Brain microvascular endothelial cell (primary cell): ENCODE measurements around the gene TMPRSS2.

Experiments used
- DNase-seq: peaks from one replicate; pipeline ENCODE4 v3.0.0-alpha.2; 2020
- H3K27ac ChIP-seq: fragments of 250-450 bp; sonication (Bioruptor Pico); 2 replicates; pipeline ENCODE4 v1.5.1; 2020; ENCODE audit warnings: mild to moderate bottlenecking, moderate library complexity
- H3K27me3 ChIP-seq: fragments of 250-450 bp; sonication (Bioruptor Pico); replicated peaks from 2 replicates; pipeline ENCODE4 v1.5.1; 2020; ENCODE audit warnings: mild to moderate bottlenecking
- H3K36me3 ChIP-seq: fragments of 250-450 bp; sonication (Bioruptor Pico); replicated peaks from 2 replicates; pipeline ENCODE4 v1.5.1; 2020; ENCODE audit warnings: mild to moderate bottlenecking
- H3K4me3 ChIP-seq: 2 replicates; pipeline ENCODE4 v1.5.1; 2011; ENCODE audit warnings: low read depth, mild to moderate bottlenecking, control low read depth, low read length, moderate library complexity
- in situ Hi-C: cut with HindIII; loops from 2 replicates; pipeline ENCODE4 v1.10.0; 2017; ENCODE audit warnings: low sequenced_read_pairs, low pct_ligation_motif_present
- TF ChIP-seq, protein P1 (sequence below): IDR thresholded peaks from 2 replicates; pipeline ENCODE4 v1.5.1; 2011; ENCODE audit warnings: low read depth, mild to moderate bottlenecking, moderate library complexity, low read length, control low read depth, inconsistent platforms; ENCODE audit errors: missing control alignments

Gene TMPRSS2

DNA sequence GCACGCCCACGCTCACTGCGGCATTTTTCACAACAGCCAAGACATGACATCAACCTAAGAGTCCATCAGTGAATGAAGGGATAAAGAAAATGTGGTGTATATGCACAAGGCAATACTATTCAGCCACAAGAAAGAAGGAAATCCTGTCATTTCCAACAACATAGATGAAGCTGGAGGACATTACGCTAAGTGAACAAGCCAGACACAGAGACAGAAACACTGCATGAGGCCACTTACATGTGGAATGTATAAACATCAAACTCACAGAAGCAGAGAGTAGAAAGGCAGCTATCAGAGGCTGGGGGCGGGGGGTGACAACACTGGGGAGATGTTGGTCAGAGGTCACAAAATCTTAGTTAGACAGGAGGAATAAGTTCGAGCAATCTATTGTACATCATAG lies 20.9 kb downstream of the TMPRSS2 start:
- Histone ChIP-seq H3K36me3 (no peaks in the 10 kb centered on the region), H3K27ac (no peak overlapping the region), H3K27me3 (no peaks in the 10 kb centered on the region), H3K4me3 (no peak overlapping the region)
- TF ChIP-seq, protein P1, sequence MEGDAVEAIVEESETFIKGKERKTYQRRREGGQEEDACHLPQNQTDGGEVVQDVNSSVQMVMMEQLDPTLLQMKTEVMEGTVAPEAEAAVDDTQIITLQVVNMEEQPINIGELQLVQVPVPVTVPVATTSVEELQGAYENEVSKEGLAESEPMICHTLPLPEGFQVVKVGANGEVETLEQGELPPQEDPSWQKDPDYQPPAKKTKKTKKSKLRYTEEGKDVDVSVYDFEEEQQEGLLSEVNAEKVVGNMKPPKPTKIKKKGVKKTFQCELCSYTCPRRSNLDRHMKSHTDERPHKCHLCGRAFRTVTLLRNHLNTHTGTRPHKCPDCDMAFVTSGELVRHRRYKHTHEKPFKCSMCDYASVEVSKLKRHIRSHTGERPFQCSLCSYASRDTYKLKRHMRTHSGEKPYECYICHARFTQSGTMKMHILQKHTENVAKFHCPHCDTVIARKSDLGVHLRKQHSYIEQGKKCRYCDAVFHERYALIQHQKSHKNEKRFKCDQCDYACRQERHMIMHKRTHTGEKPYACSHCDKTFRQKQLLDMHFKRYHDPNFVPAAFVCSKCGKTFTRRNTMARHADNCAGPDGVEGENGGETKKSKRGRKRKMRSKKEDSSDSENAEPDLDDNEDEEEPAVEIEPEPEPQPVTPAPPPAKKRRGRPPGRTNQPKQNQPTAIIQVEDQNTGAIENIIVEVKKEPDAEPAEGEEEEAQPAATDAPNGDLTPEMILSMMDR: no peak
- no peak for DNase-seq
- in situ Hi-C loops: no loop called here

GRCh38 chr21:41483973-41484372 lies 24.0 kb downstream of the TMPRSS2 start:
- H3K36me3 ChIP-seq: no peaks in the 10 kb centered on the region
- H3K27me3 ChIP-seq: no peaks in the 10 kb centered on the region
- TF ChIP-seq, protein P1: no peak
- no peak for DNase-seq
- in situ Hi-C loops: no loop called here
- no peak overlapping the region for H3K4me3 ChIP-seq
- no peak overlapping the region for H3K27ac ChIP-seq

DNA sequence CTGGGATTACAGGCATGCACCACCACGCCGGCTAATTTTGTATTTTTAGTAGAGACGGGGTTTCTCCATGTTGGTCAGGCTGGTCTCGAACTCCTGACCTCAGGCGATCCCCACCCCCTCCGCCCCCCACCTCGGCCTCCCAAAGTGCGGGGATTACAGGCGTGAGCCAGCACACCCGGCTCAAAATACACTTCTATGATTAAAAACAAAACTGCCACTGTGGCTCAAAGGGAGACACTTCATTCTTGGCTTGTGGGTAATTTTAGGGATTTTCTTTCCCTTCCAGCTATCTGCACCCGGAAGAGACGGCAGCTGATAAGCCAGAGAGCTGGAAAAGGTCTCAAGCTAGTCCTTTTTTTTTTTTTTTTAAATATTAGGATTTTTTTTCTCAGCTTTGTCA lies 24.5 kb downstream of the TMPRSS2 start:
- in situ Hi-C loops: no loop called here
- Histone ChIP-seq H3K36me3 (no peaks in the 10 kb centered on the region), H3K4me3 (no peak overlapping the region), H3K27ac (no peak overlapping the region), H3K27me3 (no peaks in the 10 kb centered on the region)
- TF ChIP-seq, protein P1: no peak
- DNase-seq: no peak

GRCh38 chr21:41482980-41483379 lies 25.0 kb downstream of the TMPRSS2 start:
- in situ Hi-C loops: no loop called here
- TF ChIP-seq, protein P1: no peak
- DNase-seq: no peak
- no peaks in the 10 kb centered on the region for H3K27me3 ChIP-seq
- H3K4me3 ChIP-seq: no peak overlapping the region
- H3K27ac ChIP-seq: no peak overlapping the region
- no peaks in the 10 kb centered on the region for H3K36me3 ChIP-seq

DNA sequence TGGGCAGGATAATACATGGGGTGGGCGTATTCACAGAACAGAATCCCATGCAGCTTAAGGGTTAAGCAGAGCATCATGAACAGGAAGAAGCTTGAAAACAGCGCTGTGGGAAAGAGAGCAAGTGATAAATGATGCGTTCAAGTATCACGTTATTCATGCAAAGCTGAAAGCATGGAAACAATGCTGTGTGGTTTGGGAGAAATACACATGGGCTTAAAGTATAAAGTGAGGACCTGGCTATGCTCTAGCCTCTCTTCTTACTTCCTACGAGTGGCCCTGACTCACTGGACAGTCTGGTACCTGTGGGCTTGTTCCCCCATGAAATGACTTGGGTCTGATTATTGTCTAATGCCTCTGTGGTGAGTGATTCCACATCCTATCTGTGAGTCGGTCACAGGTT lies 25.7 kb downstream of the TMPRSS2 start:
- H3K36me3 ChIP-seq: no peaks in the 10 kb centered on the region
- in situ Hi-C loops: no loop called here
- H3K4me3 ChIP-seq: no peak overlapping the region
- H3K27ac ChIP-seq: no peak overlapping the region
- TF ChIP-seq, protein P1: no peak
- H3K27me3 ChIP-seq: no peaks in the 10 kb centered on the region
- DNase-seq: peak; percentile 11

- Histone ChIP-seq H3K36me3 (no peaks in the 10 kb centered on the region), H3K4me3 (no peak overlapping the region), H3K27me3 (no peaks in the 10 kb centered on the region), H3K27ac (no peak overlapping the region)
- peak; percentile 37 for DNase-seq
- in situ Hi-C loops: no loop called here
- TF ChIP-seq, protein P1: no peak
These were observed 26.8 kb downstream of the TMPRSS2 start for GRCh38 chr21:41481191-41481590.
